K562 treated with DMSO at 1 percent for 12 hours (cell line): Measurements from ENCODE around the gene ARL2. TPM values are rescaled to one million over a fixed set of nuclear protein-coding genes. Genes with fewer than 3 reads are reported as not detected.

Experiments used
- total RNA-seq: library from RNA; unstranded; fragments of 300-600 nt; gene quantifications from 2 replicates; pipeline ENCODE4 v1.2.3, GENCODE V29; 2022; ENCODE audit not compliant: insufficient read depth

The ARL2 gene
- total RNA-seq: 96.4 and 125 TPM in 2 replicates

GRCh38 chr11:65013888-65014725 lies at the start of gene ARL2:
Gene ARL2 (plus strand): TSS chr11:65014160. CDS start chr11:65014208, 48 bp downstream.

GRCh38 chr11:64971421-64972233 lies 42.3 kb upstream of the ARL2 start, which contains the start of gene MAJIN:
Gene MAJIN (minus strand): TSS chr11:64972108. CDS start chr11:64959405, 12,703 bp downstream.

GRCh38 chr11:64996710-64997380 lies 17.1 kb upstream of the ARL2 start, which contains the start of gene BATF2:
Gene BATF2 (minus strand): TSS chr11:64996971. CDS start chr11:64996914, 57 bp downstream.

GRCh38 chr11:65027213-65028067 lies 13.5 kb downstream of the ARL2 start, which contains the start of gene SNX15:
Gene SNX15 (plus strand): TSS chr11:65027439. CDS start chr11:65027538, 99 bp downstream.

GRCh38 chr11:65040847-65041622 lies 27.1 kb downstream of the ARL2 start, which contains the start of gene SAC3D1:
Gene SAC3D1 (plus strand): TSS chr11:65041210. CDS start chr11:65041293, 83 bp downstream.

GRCh38 chr11:65058419-65059054 lies 44.6 kb downstream of the ARL2 start, which contains the start of gene NAALADL1:
Gene NAALADL1 (minus strand): TSS chr11:65058553. CDS start chr11:65058521, 32 bp downstream.

Other genes with a start within 250 kb of the ARL2 start
- gene SF1, start 235.6 kb upstream of the ARL2 start, total RNA-seq: 54.3 and 129 TPM in 2 replicates
- gene MAP4K2, start 210.9 kb upstream of the ARL2 start, total RNA-seq: 11.4 and 16.8 TPM in 2 replicates
- gene MEN1, start 203.6 kb upstream of the ARL2 start, total RNA-seq: 25.2 and 52.6 TPM in 2 replicates
- gene CDC42BPG, start 169.5 kb upstream of the ARL2 start, total RNA-seq: 9.7 and 10.2 TPM in 2 replicates
- gene EHD1, start 135.5 kb upstream of the ARL2 start, total RNA-seq: 40.6 and 54.9 TPM in 2 replicates
- gene ATG2A, start 97.0 kb upstream of the ARL2 start, total RNA-seq: 39.0 and 52.7 TPM in 2 replicates
- 8.6 and 17.6 TPM in 2 replicates for gene PPP2R5B, start 89.5 kb upstream of the ARL2 start, total RNA-seq
- not detected in 2 replicates for gene GPHA2, start 78.3 kb upstream of the ARL2 start, total RNA-seq
- not detected in 2 replicates for gene MAJIN, start 42.1 kb upstream of the ARL2 start, total RNA-seq
- 5.1 and 7.1 TPM in 2 replicates for gene BATF2, start 17.2 kb upstream of the ARL2 start, total RNA-seq
- gene SNX15, start 13.3 kb downstream of the ARL2 start, total RNA-seq: 35.5 and 47.3 TPM in 2 replicates
- 47.0 and 58.8 TPM in 2 replicates for gene SAC3D1, start 27.1 kb downstream of the ARL2 start, total RNA-seq
- 0.42 and 0.60 TPM in 2 replicates for gene NAALADL1, start 44.4 kb downstream of the ARL2 start, total RNA-seq
- 75.1 and 95.6 TPM in 2 replicates for gene CDCA5, start 69.9 kb downstream of the ARL2 start, total RNA-seq
- gene ZFPL1, start 70.1 kb downstream of the ARL2 start, total RNA-seq: 71.0 and 72.9 TPM in 2 replicates
- 109 and 208 TPM in 2 replicates for gene VPS51, start 82.1 kb downstream of the ARL2 start, total RNA-seq
- gene TM7SF2, start 97.7 kb downstream of the ARL2 start, total RNA-seq: 21.6 and 28.9 TPM in 2 replicates
- gene ZNHIT2, start 103.5 kb downstream of the ARL2 start, total RNA-seq: 23.0 and 39.0 TPM in 2 replicates
- 1,026 and 1,686 TPM in 2 replicates for gene FAU, start 108.0 kb downstream of the ARL2 start, total RNA-seq
- gene MRPL49, start 108.2 kb downstream of the ARL2 start, total RNA-seq: 68.8 and 87.9 TPM in 2 replicates
- 30.5 and 61.8 TPM in 2 replicates for gene SYVN1, start 120.4 kb downstream of the ARL2 start, total RNA-seq
- gene SPDYC, start 156.1 kb downstream of the ARL2 start, total RNA-seq: 15.3 and 19.5 TPM in 2 replicates
- 157 and 166 TPM in 2 replicates for gene CAPN1, start 167.8 kb downstream of the ARL2 start, total RNA-seq
- 24.4 and 36.9 TPM in 2 replicates for gene POLA2, start 247.8 kb downstream of the ARL2 start, total RNA-seq